NCI-H774 (cell line): ENCODE data around the gene TBKBP1.

ENCODE experiments used
- DNase-seq: peaks from one replicate; lab custom pipeline; 2025; lab: John Stamatoyannopoulos, UW

TBKBP1 gene

GRCh38 chr17:47693731-47694580 lies at the start of gene TBKBP1:
TSS of gene TBKBP1 (plus strand) at chr17:47694161. CDS start at chr17:47696113, 1,952 bp downstream.
- DNase-seq: peak; percentile 10

- DNase-seq: no peak
Measured at GRCh38 chr17:47644324-47644723, 49.6 kb upstream of the TBKBP1 start.

- peak; percentile 100 for DNase-seq
Measured at GRCh38 chr17:47649153-47649971, 44.6 kb upstream of the TBKBP1 start, which contains the start of gene KPNB1. TSS of gene KPNB1 (plus strand) at chr17:47649919. CDS start at chr17:47650245, 326 bp downstream.

- no peak for DNase-seq
Measured at GRCh38 chr17:47649972-47650524, 43.9 kb upstream of the TBKBP1 start.

- peak; percentile 100 for DNase-seq
Measured at GRCh38 chr17:47650525-47651522, 43.1 kb upstream of the TBKBP1 start.

GRCh38 chr17:47651704-47652103 lies 42.3 kb upstream of the TBKBP1 start:
- DNase-seq: no peak

GRCh38 chr17:47652570-47652969 lies 41.4 kb upstream of the TBKBP1 start:
- DNase-seq: no peak

GRCh38 chr17:47653442-47653841 lies 40.5 kb upstream of the TBKBP1 start:
- DNase-seq: no peak

GRCh38 chr17:47654991-47655390 lies 39.0 kb upstream of the TBKBP1 start:
- no peak for DNase-seq

- DNase-seq: no peak
Measured at GRCh38 chr17:47660064-47660492, 33.9 kb upstream of the TBKBP1 start.

- peak; percentile 32 for DNase-seq
Measured at GRCh38 chr17:47663912-47664623, 29.9 kb upstream of the TBKBP1 start.

- DNase-seq: no peak
Measured at GRCh38 chr17:47664624-47664941, 29.4 kb upstream of the TBKBP1 start.

- DNase-seq: no peak
Measured at GRCh38 chr17:47665655-47666054, 28.3 kb upstream of the TBKBP1 start.

GRCh38 chr17:47669081-47669480 lies 24.9 kb upstream of the TBKBP1 start:
- no peak for DNase-seq

- DNase-seq: no peak
Measured at GRCh38 chr17:47670064-47670463, 23.9 kb upstream of the TBKBP1 start.

- no peak for DNase-seq
Measured at GRCh38 chr17:47674499-47674898, 19.5 kb upstream of the TBKBP1 start.

GRCh38 chr17:47675380-47676198 lies 18.4 kb upstream of the TBKBP1 start:
- DNase-seq: no peak

- no peak for DNase-seq
Measured at GRCh38 chr17:47676199-47676472, 17.8 kb upstream of the TBKBP1 start.

GRCh38 chr17:47676510-47677165 lies 17.3 kb upstream of the TBKBP1 start:
- DNase-seq: no peak

GRCh38 chr17:47678196-47678595 lies 15.8 kb upstream of the TBKBP1 start:
- no peak for DNase-seq
